ENCODE results near the gene FCGR3A.
"Not testable (repeated sequence)": the region's sequence is repeated elsewhere in the genome, so short reads cannot be mapped to it uniquely, and the experiment has no call there.

FCGR3A gene

GRCh38 chr1:161529463-161530104 is 20.0 kb downstream of the FCGR3A start:
- DNase-seq, result not testable (repeated sequence)

- not testable (repeated sequence) for DNase-seq
These were observed 21.1 kb downstream of the FCGR3A start for GRCh38 chr1:161528550-161528949.

GRCh38 chr1:161525918-161526317 is 23.7 kb downstream of the FCGR3A start:
- DNase-seq, result not testable (repeated sequence)

- DNase-seq, result not testable (repeated sequence)
These were observed 24.3 kb downstream of the FCGR3A start for GRCh38 chr1:161525321-161525720.

GRCh38 chr1:161524742-161525291 is 24.8 kb downstream of the FCGR3A start:
- not testable (repeated sequence) for DNase-seq

- DNase-seq, result peak; percentile 66
These were observed 25.5 kb downstream of the FCGR3A start, which contains the start of gene HSPA6 for GRCh38 chr1:161523817-161524741. TSS of gene HSPA6 (plus strand) at chr1:161524540. CDS start at chr1:161524659, 119 bp downstream.

- DNase-seq, result not testable (repeated sequence)
These were observed 26.4 kb downstream of the FCGR3A start for GRCh38 chr1:161523041-161523816.

GRCh38 chr1:161513953-161514352 is 35.7 kb downstream of the FCGR3A start:
- not testable (repeated sequence) for DNase-seq

GRCh38 chr1:161513448-161513780 is 36.2 kb downstream of the FCGR3A start:
- not testable (repeated sequence) for DNase-seq

GRCh38 chr1:161512636-161513447 is 36.8 kb downstream of the FCGR3A start:
- not testable (repeated sequence) for DNase-seq

- no peak for DNase-seq
These were observed 37.9 kb downstream of the FCGR3A start for GRCh38 chr1:161511756-161512060.

GRCh38 chr1:161511018-161511755 is 38.4 kb downstream of the FCGR3A start:
- no peak for DNase-seq

- DNase-seq, result no peak
These were observed 39.1 kb downstream of the FCGR3A start for GRCh38 chr1:161510477-161510876.

GRCh38 chr1:161506336-161507223 is 43.0 kb downstream of the FCGR3A start:
- no peak for DNase-seq

- DNase-seq, result no peak
These were observed 43.9 kb downstream of the FCGR3A start for GRCh38 chr1:161505686-161506085.

- no peak for DNase-seq
These were observed 46.2 kb downstream of the FCGR3A start for GRCh38 chr1:161503394-161503748.

GRCh38 chr1:161502641-161503393 is 46.8 kb downstream of the FCGR3A start:
- DNase-seq, result no peak

GRCh38 chr1:161502181-161502580 is 47.4 kb downstream of the FCGR3A start:
- no peak for DNase-seq

GRCh38 chr1:161501234-161501633 is 48.4 kb downstream of the FCGR3A start:
- no peak for DNase-seq

All from NCI-H774 (cell line).